GM18873 (cell line): ENCODE measurements around the gene PKP4.
"Not testable (repeated sequence)": the region's sequence is repeated elsewhere in the genome, so short reads cannot be mapped to it uniquely, and the experiment has no call there.

ENCODE experiments used
- ATAC-seq: cut with Tn5 transposase; IDR thresholded peaks from one replicate; pipeline ENCODE4 v1.9.1; 2021; ENCODE audit warnings: mild to moderate bottlenecking, moderate library complexity, moderate number of reproducible peaks; ENCODE audit not compliant: unreplicated experiment, low FRiP score

Gene PKP4, protein sequence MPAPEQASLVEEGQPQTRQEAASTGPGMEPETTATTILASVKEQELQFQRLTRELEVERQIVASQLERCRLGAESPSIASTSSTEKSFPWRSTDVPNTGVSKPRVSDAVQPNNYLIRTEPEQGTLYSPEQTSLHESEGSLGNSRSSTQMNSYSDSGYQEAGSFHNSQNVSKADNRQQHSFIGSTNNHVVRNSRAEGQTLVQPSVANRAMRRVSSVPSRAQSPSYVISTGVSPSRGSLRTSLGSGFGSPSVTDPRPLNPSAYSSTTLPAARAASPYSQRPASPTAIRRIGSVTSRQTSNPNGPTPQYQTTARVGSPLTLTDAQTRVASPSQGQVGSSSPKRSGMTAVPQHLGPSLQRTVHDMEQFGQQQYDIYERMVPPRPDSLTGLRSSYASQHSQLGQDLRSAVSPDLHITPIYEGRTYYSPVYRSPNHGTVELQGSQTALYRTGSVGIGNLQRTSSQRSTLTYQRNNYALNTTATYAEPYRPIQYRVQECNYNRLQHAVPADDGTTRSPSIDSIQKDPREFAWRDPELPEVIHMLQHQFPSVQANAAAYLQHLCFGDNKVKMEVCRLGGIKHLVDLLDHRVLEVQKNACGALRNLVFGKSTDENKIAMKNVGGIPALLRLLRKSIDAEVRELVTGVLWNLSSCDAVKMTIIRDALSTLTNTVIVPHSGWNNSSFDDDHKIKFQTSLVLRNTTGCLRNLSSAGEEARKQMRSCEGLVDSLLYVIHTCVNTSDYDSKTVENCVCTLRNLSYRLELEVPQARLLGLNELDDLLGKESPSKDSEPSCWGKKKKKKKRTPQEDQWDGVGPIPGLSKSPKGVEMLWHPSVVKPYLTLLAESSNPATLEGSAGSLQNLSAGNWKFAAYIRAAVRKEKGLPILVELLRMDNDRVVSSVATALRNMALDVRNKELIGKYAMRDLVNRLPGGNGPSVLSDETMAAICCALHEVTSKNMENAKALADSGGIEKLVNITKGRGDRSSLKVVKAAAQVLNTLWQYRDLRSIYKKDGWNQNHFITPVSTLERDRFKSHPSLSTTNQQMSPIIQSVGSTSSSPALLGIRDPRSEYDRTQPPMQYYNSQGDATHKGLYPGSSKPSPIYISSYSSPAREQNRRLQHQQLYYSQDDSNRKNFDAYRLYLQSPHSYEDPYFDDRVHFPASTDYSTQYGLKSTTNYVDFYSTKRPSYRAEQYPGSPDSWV

DNA sequence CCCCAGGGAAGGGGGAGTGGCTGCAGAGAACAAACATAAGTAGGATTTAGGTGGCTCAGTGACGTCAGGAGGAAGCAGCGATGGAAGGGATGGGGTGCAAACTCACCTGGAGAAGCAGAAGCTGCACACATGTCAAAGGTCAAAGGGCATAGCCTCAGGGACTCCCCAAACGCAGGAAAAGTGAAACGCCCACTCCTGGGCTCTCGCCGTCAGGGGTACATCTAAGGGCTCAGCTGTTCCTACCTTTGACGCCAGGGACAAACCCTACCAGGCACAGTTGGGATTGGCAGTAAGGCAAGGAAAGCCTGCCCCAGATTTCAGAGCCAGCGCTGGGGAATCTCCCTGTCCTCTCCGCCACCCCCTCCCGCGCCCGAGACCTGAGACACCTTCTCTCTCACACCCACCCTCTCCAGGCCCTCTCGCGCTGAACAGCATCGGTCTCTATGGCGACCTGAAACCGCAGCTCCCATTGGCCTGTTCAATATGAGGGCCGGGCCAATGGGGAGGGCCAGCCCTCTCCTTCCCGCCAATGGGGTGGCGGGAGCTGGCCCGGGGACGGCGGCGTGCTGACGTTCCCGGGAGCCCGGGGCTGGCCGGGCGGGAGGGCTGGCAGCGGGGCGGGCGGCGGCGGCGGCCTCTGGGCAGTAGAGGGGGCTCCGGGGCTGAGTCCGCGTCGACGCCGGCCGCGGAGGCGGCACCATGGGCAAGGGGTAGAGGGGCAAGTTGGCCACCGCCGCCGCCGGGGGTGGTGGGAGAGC, at the start of gene PKP4, which contains the start of gene CCDC148:
PKP4 (plus strand) TSS at position 644 of the 758 bp plus-strand sequence. CDS start 76,233 bp downstream, outside the sequence.
CCDC148 (minus strand) TSS at position 445 of the 758 bp plus-strand sequence; CDS start at position 131, 314 bp downstream.
- peak; percentile 95 for ATAC-seq

DNA sequence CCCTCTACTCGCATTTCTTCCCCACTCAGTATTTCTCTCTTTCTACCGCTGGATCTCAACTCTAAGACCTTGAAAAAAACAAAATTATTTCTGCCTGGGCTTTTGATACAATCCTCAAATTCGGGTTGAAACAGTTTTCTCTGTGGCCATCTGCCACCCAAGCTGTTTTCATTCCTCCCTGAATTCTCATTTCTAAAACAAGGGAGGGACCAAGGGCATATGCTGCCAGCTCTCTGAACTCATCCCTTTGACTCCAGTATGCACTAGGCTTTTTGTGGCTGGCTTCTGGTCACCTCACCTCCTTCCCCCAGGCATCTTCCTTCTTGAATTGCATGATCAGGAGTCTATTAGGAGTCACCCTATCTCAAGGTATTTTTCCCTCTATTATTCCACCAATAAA, 49.7 kb upstream of the PKP4 start:
- ATAC-seq, result no peak

DNA sequence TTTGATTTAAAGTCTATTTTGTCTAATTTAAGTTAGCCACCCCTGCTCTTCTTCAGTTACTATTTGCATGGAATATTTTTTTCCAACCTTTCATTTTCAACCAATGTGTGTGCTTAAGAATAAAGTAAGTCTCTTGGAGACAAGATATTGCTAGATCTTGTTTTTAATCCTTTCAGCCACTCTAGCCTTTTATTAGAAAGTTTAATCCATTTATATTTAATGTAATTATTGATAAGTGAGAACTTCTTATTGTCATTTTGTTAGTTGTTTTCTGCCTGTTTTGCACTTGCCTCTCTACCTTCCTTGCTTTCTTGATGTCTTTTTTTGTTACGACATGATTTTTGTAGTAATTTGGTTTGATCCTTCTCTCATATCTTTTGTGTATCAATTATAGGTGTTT, 46.6 kb upstream of the PKP4 start:
- ATAC-seq, result no peak

DNA sequence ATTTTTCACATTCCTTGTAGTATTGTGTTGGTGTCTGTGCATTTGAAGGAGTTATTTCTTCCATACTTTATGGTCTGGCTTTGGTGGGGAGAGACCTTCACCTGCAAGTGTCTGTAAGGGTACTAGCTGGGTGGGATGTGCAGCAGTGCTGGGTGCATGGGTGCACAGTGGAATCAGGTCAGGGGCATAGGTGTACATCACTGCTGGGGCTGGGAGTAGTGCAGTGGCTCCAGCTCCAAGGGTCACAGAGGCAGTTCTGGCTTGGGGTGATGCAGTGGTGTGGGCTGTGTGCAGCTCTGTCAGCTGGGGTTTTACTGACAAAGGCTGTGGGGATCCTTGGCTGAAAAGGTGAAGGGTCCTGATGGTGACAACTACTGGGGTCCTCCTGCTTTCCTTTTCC, 45.0 kb upstream of the PKP4 start:
- ATAC-seq, result no peak

DNA sequence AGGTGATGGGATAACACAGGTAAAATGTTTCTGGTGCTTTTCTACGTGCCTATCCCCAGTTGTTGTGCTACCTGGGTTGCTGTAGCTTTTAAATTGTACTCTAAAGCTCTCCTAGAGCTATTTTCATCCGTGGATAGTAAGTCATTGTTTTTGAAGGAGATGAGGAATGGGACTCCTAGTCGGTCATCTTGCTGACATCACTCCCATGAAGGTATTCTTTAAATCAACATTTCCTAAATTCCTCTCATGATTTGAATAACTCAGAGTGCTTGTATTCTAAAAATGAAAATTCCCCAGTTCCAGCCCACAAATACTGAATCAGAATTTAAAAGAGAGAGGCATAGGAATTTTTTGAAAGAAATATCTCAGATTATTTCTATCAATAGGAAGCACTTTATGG, 44.5 kb upstream of the PKP4 start:
- ATAC-seq, result no peak

DNA sequence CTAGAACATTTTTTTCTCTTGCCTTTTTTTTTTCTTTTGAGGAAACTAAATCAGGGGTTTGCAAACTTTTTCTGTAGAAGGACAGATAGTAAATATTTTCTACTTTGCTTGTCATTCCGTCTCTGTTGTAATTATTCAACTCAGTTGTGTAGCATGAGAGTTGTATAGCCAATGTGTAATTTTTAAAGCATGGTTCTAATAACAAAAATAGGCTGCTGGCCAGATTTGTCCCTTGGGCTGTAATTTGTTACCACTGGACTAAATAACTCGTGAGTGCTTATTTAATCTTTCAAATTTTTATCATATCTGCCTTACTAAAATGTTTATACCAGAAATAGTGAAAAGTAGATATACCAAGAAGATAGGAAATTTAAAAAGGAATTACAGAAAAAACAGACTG, 43.2 kb upstream of the PKP4 start:
- ATAC-seq, result no peak

DNA sequence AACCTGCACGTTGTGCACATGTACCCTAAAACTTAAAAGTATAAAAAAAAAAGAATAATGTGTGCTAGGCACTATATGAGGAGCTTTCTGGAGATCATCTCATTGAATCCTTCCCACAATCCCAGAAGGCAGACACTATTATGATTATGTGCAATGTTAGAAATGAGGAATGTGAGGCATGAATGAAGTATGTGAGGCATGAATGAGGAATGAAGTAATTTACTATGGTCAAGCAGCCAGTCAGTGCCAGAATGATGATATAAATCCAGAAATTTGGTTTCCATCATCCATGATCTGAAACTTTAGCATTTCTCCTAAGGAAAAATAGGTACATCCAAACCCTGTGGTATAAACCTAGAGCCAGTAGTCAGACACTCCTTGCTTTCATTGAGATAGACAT, 42.2 kb upstream of the PKP4 start:
- ATAC-seq, result no peak

DNA sequence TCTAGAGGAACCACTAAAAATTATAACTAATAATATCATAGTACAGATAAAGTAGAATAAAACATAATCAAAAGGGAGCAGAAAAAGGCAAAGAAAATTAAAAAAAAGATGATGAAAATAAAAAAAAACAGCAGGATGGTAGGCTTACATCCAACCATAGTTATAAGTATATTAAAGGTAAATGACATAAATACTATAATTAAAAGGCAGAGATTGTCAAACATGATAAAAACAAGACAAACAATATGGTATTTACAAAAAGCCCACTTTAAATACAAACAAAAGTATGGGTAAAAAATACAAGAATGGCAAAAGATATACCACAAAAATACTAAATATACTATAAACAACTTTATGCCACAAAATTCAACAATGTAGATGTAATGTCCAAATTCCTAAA, 24.6 kb upstream of the PKP4 start:
- no peak for ATAC-seq

DNA sequence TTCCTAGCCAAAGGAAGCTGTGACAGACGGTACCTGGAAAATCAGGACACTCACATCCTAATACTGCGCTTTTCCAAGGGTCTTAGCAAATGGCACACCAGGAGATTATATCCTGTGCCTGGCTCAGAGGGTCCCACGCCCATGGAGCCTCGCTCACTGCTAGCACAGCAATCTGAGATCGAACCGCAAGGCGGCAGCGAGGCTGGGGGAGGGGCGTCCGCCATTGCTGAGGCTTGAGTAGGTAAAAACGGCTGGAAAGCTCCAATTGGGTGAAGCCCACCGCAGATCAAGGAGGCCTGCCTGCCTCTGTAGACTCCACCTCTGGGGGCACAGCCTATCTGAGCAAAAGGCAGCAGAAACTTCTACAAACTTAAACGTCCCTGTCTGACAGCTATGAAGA, 23.0 kb upstream of the PKP4 start:
- not testable (repeated sequence) for ATAC-seq

DNA sequence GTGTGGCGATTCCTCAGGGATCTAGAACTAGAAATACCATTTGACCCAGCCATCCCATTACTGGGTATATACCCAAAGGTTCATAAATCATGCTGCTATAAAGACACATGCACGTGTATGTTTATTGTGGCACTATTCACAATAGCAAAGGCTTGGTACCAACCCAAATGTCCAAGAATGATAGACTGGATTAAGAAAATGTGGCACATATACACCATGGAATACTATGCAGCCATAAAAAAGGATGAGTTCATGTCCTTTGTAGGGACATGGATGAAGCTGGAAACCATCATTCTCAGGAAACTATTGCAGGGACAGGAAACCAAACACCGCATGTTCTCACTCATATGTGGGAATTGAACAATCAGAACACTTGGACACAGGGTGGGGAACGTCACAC, 17.7 kb upstream of the PKP4 start:
- not testable (repeated sequence) for ATAC-seq

DNA sequence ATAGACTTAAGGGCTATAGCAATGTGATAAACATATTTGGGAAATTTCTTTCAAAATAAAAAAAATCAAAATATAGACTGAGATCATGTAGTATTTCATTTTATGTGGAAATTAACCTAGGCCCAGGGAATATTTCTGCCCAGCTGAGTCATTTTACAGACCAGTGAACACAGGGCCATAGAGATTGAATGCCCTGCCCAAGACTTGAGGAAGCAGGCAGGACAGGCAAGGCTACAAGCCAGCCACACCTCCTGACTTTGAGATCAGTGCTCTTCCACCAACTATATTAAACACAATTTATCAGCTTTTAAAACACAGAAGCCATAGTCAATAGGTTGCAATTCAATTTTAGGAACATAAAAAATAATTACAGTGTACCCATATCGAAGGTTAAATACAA, 13.1 kb upstream of the PKP4 start:
- ATAC-seq, result no peak

DNA sequence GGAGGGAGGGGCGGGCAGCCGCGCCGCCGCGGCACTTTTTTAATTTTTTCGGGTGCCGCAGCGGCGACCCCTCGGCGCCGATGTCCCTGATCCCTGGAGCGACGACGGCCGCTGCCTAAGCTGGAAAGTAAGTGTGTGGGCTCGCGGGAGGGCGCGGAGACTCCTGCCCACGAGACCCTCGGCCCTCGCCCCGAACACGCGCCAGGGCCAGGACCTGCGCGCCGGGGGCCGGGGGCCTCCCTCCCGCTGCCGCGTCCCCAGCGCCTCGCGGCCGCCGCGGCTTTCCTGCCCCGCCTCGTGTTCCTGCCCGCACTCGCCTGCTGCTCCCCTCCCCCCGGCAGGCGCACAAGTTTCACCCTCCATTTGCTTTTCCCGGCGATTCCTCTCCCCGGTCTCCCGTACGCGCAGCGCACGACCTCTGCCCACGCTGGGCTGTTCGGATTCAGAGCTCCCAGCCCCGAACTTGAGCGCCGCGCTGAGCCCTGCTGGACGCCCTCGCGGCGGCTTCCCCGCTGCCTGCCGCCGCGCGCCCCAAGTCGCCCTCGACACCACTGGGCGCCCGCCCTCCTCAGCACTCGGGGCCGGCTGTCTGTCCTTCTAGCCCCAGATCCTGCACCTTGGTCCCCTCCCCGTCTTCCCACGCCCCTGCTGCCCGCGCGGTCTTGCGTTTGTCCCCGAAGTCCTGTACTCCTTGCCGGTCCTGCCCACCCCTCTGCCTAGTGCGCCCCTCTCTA, 507 bp downstream of the PKP4 start:
- ATAC-seq, result peak; percentile 24

DNA sequence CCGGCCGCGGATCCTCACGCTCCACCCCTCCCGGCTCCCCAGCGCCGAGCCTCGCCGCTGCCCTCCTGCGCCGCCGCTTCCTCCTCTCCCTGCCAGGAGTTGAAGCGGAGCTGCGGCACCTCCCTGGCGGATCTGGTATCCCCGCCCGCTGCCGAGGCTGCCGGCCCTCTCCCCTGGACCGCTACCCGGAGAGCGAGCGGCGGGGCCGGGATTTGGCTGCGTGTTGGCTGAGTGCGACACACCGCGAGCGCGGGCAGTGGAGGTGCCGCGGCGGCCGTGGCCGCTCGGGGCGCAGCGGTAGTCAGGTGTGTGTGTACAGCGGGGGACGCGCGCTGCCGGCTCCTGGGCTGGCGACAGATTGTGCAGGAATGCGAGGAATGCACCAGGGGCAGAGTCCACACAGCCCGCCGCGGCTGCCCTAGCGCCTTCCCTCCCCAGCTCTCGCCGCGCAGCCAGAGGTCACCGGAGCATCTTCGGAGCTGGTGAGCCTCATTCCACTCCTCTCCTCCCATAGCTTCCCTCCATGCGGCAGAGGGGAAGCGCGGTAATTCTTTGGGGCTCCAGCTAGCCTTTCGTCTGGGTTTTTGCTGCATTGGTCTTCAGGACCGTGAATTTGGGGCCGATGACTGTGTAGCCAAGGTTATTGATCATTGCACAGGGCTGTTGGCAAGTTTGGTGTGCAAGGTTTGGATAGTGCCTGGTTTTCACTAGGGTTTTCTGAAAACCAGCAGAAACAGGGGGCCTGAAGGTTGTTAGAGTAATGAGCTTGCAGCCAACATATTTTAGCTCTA, 1.3 kb downstream of the PKP4 start:
- peak; percentile 49 for ATAC-seq

DNA sequence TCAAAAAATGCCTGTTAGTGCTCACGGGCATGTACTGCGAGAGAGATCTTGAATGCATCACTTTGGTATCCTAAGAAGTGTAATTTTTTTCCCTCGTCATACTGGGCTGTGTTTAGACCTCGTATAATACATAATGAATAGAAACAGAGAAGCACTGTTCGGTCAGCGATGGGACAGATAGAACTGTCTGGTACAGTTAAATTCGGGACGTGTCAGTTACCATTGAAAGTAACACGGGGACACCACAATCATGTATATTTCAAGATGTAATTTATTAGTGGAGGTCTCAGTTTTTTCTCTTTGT, 1.8 kb downstream of the PKP4 start:
- no peak for ATAC-seq

DNA sequence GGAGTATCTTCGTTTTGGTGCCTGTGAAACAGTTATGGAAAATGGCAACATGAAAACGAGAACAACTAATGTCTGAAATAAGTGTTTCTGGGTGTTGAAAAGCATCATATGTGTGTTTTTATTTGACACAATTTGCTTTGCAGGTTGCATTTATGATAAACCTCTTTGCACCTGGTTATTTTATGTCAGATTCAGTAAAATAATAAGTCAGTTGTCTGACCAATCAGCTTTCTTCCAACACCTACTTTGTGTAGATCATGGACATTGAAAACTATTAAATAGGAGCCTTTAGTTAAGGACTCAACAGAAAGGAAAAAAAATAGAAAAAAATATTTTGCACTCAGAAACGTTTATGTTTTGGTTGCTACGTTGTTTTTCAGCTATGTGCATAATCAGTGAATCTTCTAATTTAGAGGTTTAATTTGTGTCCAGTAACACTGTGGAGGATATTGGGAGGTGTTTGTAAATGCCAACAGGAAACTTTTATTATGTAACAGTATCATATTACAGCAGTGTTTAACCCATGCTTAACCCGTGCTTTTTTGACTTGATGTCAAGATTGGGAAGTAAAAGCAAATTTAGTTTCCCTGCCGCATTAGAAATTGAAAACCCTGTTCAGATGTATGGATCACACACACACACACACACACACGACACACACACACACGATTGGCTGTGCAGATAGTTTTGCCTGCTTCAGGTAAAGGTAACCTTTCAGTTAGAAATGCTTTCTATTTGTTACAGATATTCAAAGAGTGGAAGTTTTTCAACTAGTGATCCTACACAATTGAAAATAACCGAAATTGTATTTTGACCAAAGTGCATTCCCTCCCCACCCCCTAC, 2.6 kb downstream of the PKP4 start:
- no peak for ATAC-seq

DNA sequence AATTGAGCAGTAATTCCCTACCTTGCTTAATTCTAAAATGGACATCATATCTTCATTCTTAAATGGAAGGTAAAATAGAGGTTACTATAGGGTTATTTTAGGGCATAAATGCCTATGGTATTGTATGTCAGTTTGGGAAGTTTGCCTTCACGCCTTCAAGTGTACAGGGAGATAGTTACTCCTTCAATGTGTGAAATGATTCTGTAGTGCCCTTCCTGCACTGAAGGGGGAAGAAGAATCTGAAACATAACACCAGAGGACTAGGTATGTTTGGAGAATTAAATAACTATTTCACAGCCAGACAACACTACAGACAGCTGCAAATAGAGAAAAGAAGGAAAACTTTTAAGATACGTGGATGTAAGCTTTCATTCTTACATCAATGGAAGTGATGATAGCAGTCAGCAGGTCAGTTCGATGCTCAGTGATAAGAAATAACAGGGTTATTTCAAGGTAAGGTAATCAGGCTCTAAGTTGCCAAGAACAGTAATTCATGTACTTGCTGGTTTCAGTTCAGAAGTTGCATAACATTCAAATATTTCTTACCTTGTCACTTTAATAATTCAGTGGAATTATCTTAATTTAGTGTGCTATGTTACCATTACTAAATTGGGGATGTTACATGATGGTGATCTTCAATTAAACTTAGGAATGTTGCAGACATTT, 4.0 kb downstream of the PKP4 start:
- ATAC-seq, result no peak

DNA sequence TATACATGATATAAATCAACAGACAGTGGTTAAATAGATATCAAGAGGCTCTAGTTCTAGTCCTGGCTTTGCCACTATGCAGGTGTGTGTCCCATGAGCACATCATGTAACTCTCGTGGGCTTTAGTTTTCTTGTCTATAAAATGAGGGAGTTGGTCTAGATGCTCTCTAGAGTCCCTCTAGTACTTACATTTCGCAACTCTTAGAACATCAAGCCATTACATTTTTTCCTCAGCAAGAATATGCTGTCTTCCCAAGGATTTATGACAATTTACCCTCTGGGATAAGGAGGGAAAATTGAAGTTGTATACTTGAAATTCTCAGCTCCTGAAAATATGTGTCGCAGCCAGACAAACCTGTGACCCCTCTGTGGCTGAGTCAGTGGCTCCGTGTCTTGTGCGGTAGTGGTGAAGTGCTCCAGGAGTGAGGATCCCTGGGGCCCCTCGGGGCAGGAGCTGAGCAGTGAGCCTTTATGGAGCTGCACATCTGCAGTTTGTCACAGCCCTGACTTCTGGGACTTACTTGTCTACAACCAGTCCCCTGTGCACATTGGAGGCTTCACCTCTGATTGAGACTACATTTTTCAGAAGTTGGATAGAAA, 6.8 kb downstream of the PKP4 start:
- no peak for ATAC-seq
